Coronary artery (tissue), 2 donors: ENCODE data around the gene ZNF692.

Experiments used
- DNase-seq: peaks from one replicate; pipeline ENCODE4 v3.0.0-alpha.2; 2017; ENCODE audit warnings: low spot score
- H3K27ac ChIP-seq, 2 donors: fragments of 200-600 bp; sonication (generic); one replicate each; pipeline ENCODE4 v1.5.1; 2016 to 2019
- H3K4me3 ChIP-seq: fragments of 200-600 bp; sonication (generic); 2 replicates; pipeline ENCODE4 v1.5.1; 2016; ENCODE audit warnings: mild to moderate bottlenecking, moderate library complexity
- TF ChIP-seq, protein P1 (sequence below): fragments of 200-600 bp; sonication (generic); IDR thresholded peaks from one replicate; pipeline ENCODE4 v1.5.1; 2019; ENCODE audit warnings: antibody characterized with exemption

Gene ZNF692

DNA sequence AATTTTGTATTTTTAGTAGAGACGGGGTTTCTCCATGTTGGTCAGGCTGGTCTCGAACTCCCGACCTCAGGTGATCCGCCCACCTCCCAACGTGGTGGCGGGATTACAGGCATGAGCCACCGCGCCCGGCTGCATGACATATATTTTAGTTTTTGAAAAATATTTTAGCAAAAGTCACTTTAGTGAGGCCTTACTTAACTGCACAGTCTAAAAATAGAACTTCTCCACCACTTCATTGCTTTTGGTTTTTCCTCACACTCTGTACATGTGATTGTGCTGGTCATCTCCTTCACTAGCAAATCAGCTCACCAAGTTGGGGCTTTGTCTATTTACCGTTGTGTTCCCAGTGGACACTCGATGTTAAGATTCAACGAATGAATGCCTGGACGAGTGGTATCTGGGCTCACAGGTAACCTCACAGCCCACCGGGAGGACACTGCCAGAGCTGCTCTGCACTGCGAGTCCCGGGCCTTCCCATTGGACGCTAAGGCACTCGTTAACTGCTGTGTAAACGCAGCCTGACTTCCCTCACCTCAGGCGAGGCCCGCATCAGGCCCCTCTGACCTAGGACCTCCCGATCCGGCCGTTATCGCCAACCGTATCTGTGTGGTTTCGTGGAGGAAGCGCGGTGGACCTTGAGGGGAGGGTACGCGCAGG lies 14.0 kb upstream of the ZNF692 start:
- TF ChIP-seq, protein P1, sequence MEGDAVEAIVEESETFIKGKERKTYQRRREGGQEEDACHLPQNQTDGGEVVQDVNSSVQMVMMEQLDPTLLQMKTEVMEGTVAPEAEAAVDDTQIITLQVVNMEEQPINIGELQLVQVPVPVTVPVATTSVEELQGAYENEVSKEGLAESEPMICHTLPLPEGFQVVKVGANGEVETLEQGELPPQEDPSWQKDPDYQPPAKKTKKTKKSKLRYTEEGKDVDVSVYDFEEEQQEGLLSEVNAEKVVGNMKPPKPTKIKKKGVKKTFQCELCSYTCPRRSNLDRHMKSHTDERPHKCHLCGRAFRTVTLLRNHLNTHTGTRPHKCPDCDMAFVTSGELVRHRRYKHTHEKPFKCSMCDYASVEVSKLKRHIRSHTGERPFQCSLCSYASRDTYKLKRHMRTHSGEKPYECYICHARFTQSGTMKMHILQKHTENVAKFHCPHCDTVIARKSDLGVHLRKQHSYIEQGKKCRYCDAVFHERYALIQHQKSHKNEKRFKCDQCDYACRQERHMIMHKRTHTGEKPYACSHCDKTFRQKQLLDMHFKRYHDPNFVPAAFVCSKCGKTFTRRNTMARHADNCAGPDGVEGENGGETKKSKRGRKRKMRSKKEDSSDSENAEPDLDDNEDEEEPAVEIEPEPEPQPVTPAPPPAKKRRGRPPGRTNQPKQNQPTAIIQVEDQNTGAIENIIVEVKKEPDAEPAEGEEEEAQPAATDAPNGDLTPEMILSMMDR, result no peak
- Histone ChIP-seq H3K4me3 (peak overlapping the region; percentile 79), H3K27ac (peak overlapping the region; percentile 95 to 97)
- DNase-seq, result no peak

DNA sequence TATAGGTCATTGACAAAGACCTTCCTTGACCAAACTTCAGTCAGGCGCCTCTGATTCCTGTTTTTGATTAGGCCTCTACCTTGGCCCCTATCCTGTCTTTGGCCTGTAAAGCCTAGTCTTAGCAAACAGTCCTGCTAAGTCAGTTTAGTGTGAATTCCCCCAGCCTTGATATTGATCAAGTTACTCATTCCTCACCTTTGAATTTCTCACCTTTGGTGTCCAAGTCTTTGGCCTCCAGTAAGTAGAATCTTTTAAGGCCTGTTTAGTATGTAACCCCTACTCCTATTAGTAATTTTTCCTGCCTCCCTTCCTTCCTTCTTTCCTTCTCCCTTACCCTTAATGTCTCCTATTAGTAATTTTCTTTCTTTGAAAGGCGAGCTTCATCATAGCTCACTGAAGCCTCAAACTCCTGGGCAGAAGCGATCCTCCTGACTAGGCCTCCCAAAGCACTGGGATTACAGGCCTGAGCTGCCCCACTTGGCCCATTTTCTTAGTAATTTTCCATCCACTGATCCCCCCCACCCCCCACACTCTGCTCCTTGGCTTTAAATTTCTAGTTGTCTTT lies 13.0 kb upstream of the ZNF692 start:
- Histone ChIP-seq H3K4me3 (no peak overlapping the region), H3K27ac (peak overlapping the region in 1 of 2 donors; percentile 97)
- TF ChIP-seq, protein P1, result no peak
- DNase-seq, result no peak

DNA sequence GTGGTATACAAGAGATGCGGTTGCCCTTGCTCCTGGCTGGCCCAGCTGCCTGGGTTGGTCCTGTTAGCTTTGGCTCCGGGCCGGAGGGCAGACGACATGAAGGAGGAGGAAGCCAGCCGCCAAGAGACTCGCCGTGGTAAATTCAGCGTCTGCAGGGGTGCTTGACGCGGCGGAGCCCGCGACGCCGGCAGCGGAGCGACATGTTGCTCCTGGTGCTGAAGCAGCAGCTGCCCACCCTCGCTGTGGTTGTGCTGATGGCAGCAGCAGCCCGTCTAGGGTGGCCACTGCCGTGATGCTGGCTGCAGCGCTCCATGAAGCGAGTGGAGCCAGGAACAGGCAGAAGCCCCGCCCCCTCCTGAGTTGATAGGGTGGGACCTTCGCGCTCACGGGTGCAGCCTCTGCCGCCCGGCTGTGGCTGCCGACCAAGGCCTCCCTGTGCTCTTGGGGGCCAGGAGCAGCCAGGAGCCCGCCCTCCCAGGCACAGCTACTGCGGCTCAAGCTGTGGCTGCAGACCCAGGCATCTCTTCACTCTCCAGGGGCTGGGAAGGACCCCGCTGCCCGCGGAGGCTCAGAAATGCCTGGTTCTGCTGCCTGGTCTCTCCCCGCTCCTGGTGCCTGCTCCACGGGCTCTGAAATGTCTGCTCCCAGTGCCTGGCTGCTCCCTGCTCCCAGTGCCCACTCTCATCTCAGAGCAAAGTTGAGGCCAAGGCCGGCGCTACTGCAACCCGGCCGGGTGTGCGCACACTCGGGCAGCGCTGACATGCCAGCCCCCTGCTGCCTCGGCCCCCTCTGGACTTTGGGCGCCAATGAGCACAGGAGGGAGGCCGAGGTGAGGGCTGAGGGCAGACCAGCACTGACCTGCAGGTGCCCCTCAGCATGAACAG lies 4.4 kb upstream of the ZNF692 start:
- peak overlapping the region; percentile 73 for H3K4me3 ChIP-seq
- TF ChIP-seq, protein P1, result no peak
- H3K27ac ChIP-seq, result peak overlapping the region; percentile 50 to 85
- DNase-seq, result peak; percentile 89

- peak overlapping the region; percentile 73 for H3K4me3 ChIP-seq
- TF ChIP-seq, protein P1, result no peak
- peak overlapping the region; percentile 50 to 85 for H3K27ac ChIP-seq
- no peak for DNase-seq
Measured at GRCh38 chr1:248862695-248862997, 3.8 kb upstream of the ZNF692 start.

GRCh38 chr1:248861616-248862015 lies 2.7 kb upstream of the ZNF692 start:
- TF ChIP-seq, protein P1, result no peak
- H3K4me3 ChIP-seq, result no peak overlapping the region
- DNase-seq, result no peak
- H3K27ac ChIP-seq, result no peak overlapping the region

DNA sequence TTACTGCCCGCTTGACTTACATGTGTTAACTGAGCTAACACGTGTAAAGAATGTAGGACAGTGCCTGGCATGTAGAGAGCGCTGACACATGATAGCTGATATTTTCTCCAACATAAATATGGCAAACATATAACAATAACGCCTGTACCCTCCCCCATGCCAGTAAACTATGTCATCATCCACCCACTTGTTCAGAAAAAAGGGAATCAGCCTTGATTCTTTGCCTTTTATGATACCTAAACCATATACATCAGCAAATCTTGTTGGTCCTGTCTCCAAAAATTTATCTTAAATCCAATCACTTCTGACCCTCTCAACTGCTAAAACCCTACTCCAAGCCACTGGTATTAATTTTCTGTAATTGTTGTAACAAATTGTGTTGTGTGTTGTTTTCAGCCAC lies 1.1 kb upstream of the ZNF692 start:
- TF ChIP-seq, protein P1, result no peak
- no peak for DNase-seq
- H3K27ac ChIP-seq, result no peak overlapping the region
- no peak overlapping the region for H3K4me3 ChIP-seq
